OCI-LY1 (cell line): ENCODE data around the gene HEPACAM.

Experiments used
- H2AFZ ChIP-seq: fragments of 200-600 bp; sonication (generic), shearing (Covaris generic); 2 replicates; pipeline ENCODE4 v1.6.0; 2014; ENCODE audit warnings: antibody characterized with exemption, mild to moderate bottlenecking, low read length
- H3F3A ChIP-seq: fragments of 200-600 bp; sonication (generic), shearing (Covaris generic); 2 replicates; pipeline ENCODE4 v1.6.0; 2014; ENCODE audit warnings: mild to moderate bottlenecking, antibody characterized with exemption, low read length, moderate library complexity; ENCODE audit not compliant: insufficient read depth
- H3K27ac ChIP-seq: fragments of 200-600 bp; sonication (generic); 2 replicates; pipeline ENCODE4 v1.5.1; 2014; ENCODE audit warnings: low read length, mixed run types, mild to moderate bottlenecking, low read depth; ENCODE audit not compliant: poor library complexity, severe bottlenecking
- H3K27me3 ChIP-seq: fragments of 200-600 bp; sonication (generic); 2 replicates; pipeline ENCODE4 v1.6.0; 2014; ENCODE audit warnings: antibody characterized with exemption, mild to moderate bottlenecking, low read length, moderate library complexity; ENCODE audit not compliant: insufficient read depth
- H3K36me3 ChIP-seq: fragments of 200-600 bp; sonication (generic); 2 replicates; pipeline ENCODE4 v1.6.1; 2014; ENCODE audit warnings: mild to moderate bottlenecking, antibody characterized with exemption, low read length, moderate library complexity, mixed read lengths; ENCODE audit not compliant: insufficient read depth
- H3K4me1 ChIP-seq: fragments of 200-600 bp; sonication (generic); 2 replicates; pipeline ENCODE4 v1.5.1; 2014; ENCODE audit warnings: mild to moderate bottlenecking, low read length, moderate library complexity; ENCODE audit not compliant: insufficient read depth, severe bottlenecking
- H3K4me2 ChIP-seq: fragments of 200-600 bp; sonication (generic), shearing (Covaris generic); 2 replicates; pipeline ENCODE4 v1.6.1; 2014; ENCODE audit warnings: low read length
- H3K4me3 ChIP-seq: fragments of 200-600 bp; sonication (generic); 2 replicates; pipeline ENCODE4 v1.5.1; 2014; ENCODE audit warnings: low read length, low read depth, mild to moderate bottlenecking, mixed read lengths; ENCODE audit not compliant: poor library complexity, severe bottlenecking
- H3K79me2 ChIP-seq: fragments of 200-600 bp; shearing (Covaris generic); 2 replicates; pipeline ENCODE4 v1.6.1; 2016; ENCODE audit warnings: mixed run types, low read length, mixed read lengths; ENCODE audit not compliant: insufficient read depth
- H3K9ac ChIP-seq: fragments of 200-600 bp; sonication (generic), shearing (Covaris generic); 2 replicates; pipeline ENCODE4 v1.6.1; 2014; ENCODE audit warnings: mild to moderate bottlenecking, low read length, mixed read lengths
- H3K9me2 ChIP-seq: fragments of 200-600 bp; sonication (generic), shearing (Covaris generic); 2 replicates; pipeline ENCODE4 v1.6.1; 2014; ENCODE audit warnings: low read depth, mild to moderate bottlenecking, low read length, mixed read lengths
- H3K9me3 ChIP-seq: fragments of 200-600 bp; shearing (Covaris generic); 2 replicates; pipeline ENCODE4 v1.6.1; 2014; ENCODE audit warnings: low read length, mixed read lengths
- H4K20me1 ChIP-seq: fragments of 200-600 bp; sonication (generic), shearing (Covaris generic); 2 replicates; pipeline ENCODE4 v1.6.0; 2016; ENCODE audit warnings: mild to moderate bottlenecking, low read length; ENCODE audit not compliant: insufficient read depth
- EZH2 ChIP-seq: fragments of 200-600 bp; sonication (generic), shearing (Covaris generic); IDR thresholded peaks from 2 replicates; pipeline ENCODE4 v1.8.0; 2017; ENCODE audit warnings: borderline replicate concordance, mixed run types, mild to moderate bottlenecking, antibody characterized with exemption, low read length, moderate library complexity, mixed read lengths
- TF ChIP-seq, protein P1 (sequence below): fragments of 200-600 bp; sonication (generic), shearing (Covaris generic); IDR thresholded peaks from 2 replicates; pipeline ENCODE4 v1.5.1; 2017; ENCODE audit warnings: mild to moderate bottlenecking, antibody characterized with exemption, low read length, moderate library complexity, mixed read lengths

Gene HEPACAM

DNA sequence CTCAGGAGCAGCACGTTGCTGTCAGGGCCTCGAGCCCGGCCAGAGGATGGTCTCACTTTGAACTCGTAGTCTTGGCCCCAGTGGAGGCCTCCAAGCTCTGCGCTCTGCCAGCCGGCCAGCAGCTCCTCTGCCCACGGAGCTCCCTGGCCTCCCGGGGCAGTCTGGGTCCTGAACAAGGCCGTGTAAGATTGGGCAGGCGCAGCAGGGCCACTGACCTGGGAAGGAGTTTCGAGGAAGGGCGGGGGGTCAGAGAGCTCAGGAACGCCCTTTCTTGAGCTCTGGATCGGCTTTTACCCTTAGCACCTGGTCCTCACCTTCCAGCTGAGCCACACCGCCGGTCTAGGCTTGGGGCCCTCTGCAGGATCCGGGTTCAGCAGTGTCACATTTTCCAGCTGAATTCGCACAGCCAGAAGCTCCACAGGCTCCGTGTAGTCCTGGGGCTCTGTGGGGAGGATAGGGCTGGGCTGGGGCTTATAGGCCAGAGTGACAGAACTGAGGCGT, 40.3 kb downstream of the HEPACAM start:
- Histone ChIP-seq H3K36me3 (no peaks in the 10 kb centered on the region), H4K20me1 (no peaks in the 10 kb centered on the region), H3K9me3 (no peaks in the 10 kb centered on the region), H3K4me1 (no peaks in the 10 kb centered on the region), H3K9ac (no peak overlapping the region), H2AFZ (no peak overlapping the region), H3K79me2 (no peaks in the 10 kb centered on the region), H3F3A (no peaks in the 10 kb centered on the region), H3K27ac (no peak overlapping the region), H3K4me3 (no peak overlapping the region), H3K4me2 (no peak overlapping the region), H3K27me3 (0 out of 2 replicates have a peak, but pooled peaks cover 2% of the 10 kb centered on the region), H3K9me2 (no peaks in the 10 kb centered on the region)
- TF ChIP-seq, protein P1, sequence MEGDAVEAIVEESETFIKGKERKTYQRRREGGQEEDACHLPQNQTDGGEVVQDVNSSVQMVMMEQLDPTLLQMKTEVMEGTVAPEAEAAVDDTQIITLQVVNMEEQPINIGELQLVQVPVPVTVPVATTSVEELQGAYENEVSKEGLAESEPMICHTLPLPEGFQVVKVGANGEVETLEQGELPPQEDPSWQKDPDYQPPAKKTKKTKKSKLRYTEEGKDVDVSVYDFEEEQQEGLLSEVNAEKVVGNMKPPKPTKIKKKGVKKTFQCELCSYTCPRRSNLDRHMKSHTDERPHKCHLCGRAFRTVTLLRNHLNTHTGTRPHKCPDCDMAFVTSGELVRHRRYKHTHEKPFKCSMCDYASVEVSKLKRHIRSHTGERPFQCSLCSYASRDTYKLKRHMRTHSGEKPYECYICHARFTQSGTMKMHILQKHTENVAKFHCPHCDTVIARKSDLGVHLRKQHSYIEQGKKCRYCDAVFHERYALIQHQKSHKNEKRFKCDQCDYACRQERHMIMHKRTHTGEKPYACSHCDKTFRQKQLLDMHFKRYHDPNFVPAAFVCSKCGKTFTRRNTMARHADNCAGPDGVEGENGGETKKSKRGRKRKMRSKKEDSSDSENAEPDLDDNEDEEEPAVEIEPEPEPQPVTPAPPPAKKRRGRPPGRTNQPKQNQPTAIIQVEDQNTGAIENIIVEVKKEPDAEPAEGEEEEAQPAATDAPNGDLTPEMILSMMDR, result no peak
- no peak for TF ChIP-seq EZH2

DNA sequence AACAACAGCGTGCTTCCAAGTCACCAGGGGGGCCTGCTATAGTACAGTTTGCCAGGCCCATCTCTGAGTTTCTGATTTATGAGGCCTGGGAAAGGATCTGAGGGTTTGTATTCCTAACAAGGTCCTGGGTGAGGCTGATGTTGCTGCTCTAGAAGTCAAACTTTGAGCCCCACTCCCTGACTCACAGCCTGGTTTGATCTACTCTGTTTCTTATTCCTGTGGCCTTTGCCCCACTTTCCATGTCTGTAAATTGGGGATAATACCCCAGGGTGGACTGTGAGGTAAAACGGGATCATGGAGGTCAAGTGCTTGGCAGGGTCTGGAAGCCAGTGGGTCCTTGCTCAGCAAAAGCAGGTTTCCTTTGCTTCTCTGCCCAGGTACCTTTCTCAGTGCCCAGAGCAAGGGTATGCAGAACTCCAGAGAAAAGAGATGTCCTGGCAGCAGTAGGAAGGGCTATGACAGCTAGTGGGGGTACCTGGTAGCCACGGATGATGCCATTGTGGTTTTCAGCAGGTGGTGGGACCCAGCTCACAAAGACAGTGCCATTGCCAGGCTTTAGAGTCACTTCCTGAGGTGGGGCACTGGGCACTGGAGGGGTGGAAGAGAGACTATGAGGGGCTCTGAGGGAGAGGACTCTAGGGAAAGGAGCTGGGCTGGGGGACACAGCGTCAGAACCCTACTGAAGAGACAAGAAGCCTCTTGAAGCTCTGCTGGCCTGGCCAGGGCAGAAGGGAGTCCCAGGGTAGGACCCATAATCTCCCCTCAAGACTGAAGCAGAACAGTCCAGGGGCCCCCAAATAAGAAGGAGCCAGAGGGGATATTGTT, 41.0 kb downstream of the HEPACAM start:
- Histone ChIP-seq H3K79me2 (no peaks in the 10 kb centered on the region), H3F3A (no peaks in the 10 kb centered on the region), H3K4me3 (no peak overlapping the region), H3K9me2 (no peaks in the 10 kb centered on the region), H2AFZ (no peak overlapping the region), H3K9me3 (no peaks in the 10 kb centered on the region), H4K20me1 (no peaks in the 10 kb centered on the region), H3K4me1 (no peaks in the 10 kb centered on the region), H3K27me3 (0 out of 2 replicates have a peak, but pooled peaks cover 2% of the 10 kb centered on the region), H3K36me3 (no peaks in the 10 kb centered on the region), H3K9ac (no peak overlapping the region), H3K27ac (no peak overlapping the region), H3K4me2 (no peak overlapping the region)
- no peak for TF ChIP-seq EZH2
- TF ChIP-seq, protein P1, result no peak

DNA sequence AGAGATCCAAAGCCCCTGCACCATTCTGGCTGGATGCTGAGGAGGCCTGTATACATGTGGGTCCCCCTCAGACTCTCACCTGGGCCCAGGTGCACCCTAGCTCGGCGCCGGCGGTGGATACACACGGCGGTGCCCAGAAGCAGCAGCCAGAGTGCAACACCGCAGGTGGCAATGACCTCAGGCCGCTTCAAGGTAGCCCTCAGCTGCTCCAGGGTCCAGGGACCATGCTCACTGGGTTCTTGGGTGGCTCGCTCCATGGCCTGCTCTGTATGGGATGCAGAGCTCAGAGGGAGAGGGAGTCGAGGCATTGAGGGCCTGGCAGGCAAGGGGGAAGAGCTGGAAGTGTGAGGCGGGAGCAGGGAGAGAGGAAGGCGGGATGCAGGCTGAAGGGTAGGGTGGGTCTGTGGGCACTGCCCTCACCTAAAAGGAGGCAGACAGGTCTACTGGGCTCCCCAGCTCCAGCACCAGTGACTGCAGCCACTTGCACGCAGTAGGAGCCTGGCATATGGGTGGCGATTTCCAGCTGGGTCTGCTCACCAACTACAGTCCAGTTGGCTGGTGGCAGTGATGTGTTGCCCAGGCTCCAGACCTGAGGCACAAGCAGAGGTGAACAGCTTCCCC, 42.0 kb downstream of the HEPACAM start:
- Histone ChIP-seq H3K4me3 (no peak overlapping the region), H2AFZ (no peak overlapping the region), H3K9me2 (no peaks in the 10 kb centered on the region), H3K27ac (no peak overlapping the region), H4K20me1 (no peaks in the 10 kb centered on the region), H3K36me3 (no peaks in the 10 kb centered on the region), H3K4me1 (no peaks in the 10 kb centered on the region), H3K9ac (no peak overlapping the region), H3K9me3 (no peaks in the 10 kb centered on the region), H3K27me3 (0 out of 2 replicates have a peak, but pooled peaks cover 2% of the 10 kb centered on the region), H3F3A (no peaks in the 10 kb centered on the region), H3K4me2 (no peak overlapping the region), H3K79me2 (no peaks in the 10 kb centered on the region)
- TF ChIP-seq, protein P1, result no peak
- no peak for TF ChIP-seq EZH2
